H1 (cell line): ENCODE measurements around the gene ZNF618. TPM values are rescaled to one million over a fixed set of nuclear protein-coding genes. Genes with fewer than 3 reads are reported as not detected.

Source experiments
- CTCF ChIA-PET: fragments of 300-600 bp; sonication (Branson Sonifier 250); formaldehyde crosslinking; loops from one replicate; lab custom pipeline; 2021; ENCODE audit not compliant: partially characterized antibody; lab: Charles Lee
- POLR2A ChIA-PET: fragments of 300-600 bp; sonication (Branson Sonifier 250); formaldehyde crosslinking; loops from one replicate; lab custom pipeline; 2021; ENCODE audit warnings: inconsistent platforms; ENCODE audit not compliant: partially characterized antibody; lab: Charles Lee
- DNase-seq, 2 experiments: peaks; one replicate each; pipeline versions ENCODE4 v3.0.0 to v3.0.0-alpha.2; 2010 to 2022; ENCODE audit warnings: low spot score in 2 of 2, low read depth in 1 of 2, mixed read lengths in 1 of 2
- FAIRE-seq: peaks from 2 replicates; lab custom pipeline; 2011; peaks lifted over from hg19 to GRCh38; lab: Jason Lieb, UNC
- H2AFZ ChIP-seq: 2 replicates; pipeline ENCODE4 v1.8.1; 2012; ENCODE audit warnings: low read length, inconsistent platforms
- H2AK5ac ChIP-seq: 2 replicates; pipeline ENCODE4 v1.6.1; 2013; ENCODE audit warnings: low read depth, low read length
- H2BK120ac ChIP-seq: replicated peaks from 2 replicates; pipeline ENCODE3; 2013; ENCODE audit warnings: low read depth, low read length, inconsistent platforms
- H2BK12ac ChIP-seq: 2 replicates; pipeline ENCODE4 v1.6.1; 2013; ENCODE audit warnings: low read depth, low read length
- H2BK15ac ChIP-seq: 2 replicates; pipeline ENCODE4 v1.6.1; 2013; ENCODE audit warnings: low read length
- H2BK20ac ChIP-seq: 2 replicates; pipeline ENCODE4 v1.6.1; 2013; ENCODE audit warnings: low read length
- H2BK5ac ChIP-seq: 2 replicates; pipeline ENCODE4 v1.6.1; 2013; ENCODE audit warnings: low read depth, low read length
- H3K14ac ChIP-seq: 2 replicates; pipeline ENCODE4 v1.6.1; 2013; ENCODE audit warnings: inconsistent platforms; ENCODE audit not compliant: insufficient read length
- H3K18ac ChIP-seq: 2 replicates; pipeline ENCODE4 v1.6.1; 2013; ENCODE audit warnings: low read length; ENCODE audit errors: extremely low read depth
- H3K23ac ChIP-seq: 2 replicates; pipeline ENCODE4 v1.6.1; 2013; ENCODE audit warnings: inconsistent platforms; ENCODE audit not compliant: insufficient read length
- H3K23me2 ChIP-seq: 2 replicates; pipeline ENCODE4 v1.6.1; 2013; ENCODE audit warnings: low read depth, low read length
- H3K27ac ChIP-seq: 2 replicates; pipeline ENCODE4 v1.6.1; 2011; ENCODE audit warnings: low read depth, low read length, inconsistent platforms
- H3K27me3 ChIP-seq, 4 experiments: replicated peaks in 1 of 4; 1 replicate in 1 of 4; 2 replicates in 3 of 4; pipeline versions ENCODE4 v1.6.1 to v1.8.1; 2011 to 2013; ENCODE audit warnings: low read length in 3 of 4, mild to moderate bottlenecking in 3 of 4, inconsistent platforms in 2 of 4, mixed read lengths in 2 of 4, moderate library complexity in 1 of 4; ENCODE audit not compliant: control insufficient read depth in 3 of 4, insufficient read depth in 3 of 4; ENCODE audit errors: extremely low read depth in 1 of 4
- H3K36me3 ChIP-seq, 4 experiments: 2 replicates each; pipeline versions ENCODE4 v1.6.1 to v1.8.1; 2011 to 2013; ENCODE audit warnings: mild to moderate bottlenecking in 4 of 4, low read length in 3 of 4, moderate library complexity in 2 of 4, control low read depth in 1 of 4, inconsistent platforms in 1 of 4; ENCODE audit not compliant: insufficient read depth in 4 of 4, control insufficient read depth in 2 of 4
- H3K4ac ChIP-seq: replicated peaks from 2 replicates; pipeline ENCODE3; 2013; ENCODE audit warnings: low read length, low read depth, mixed read lengths, inconsistent platforms; ENCODE audit not compliant: insufficient read length
- H3K4me1 ChIP-seq, 4 experiments: replicated peaks in 1 of 4; 1 replicate in 1 of 4; 2 replicates in 3 of 4; pipeline versions ENCODE4 v1.6.1 to v1.8.1; 2011 to 2013; ENCODE audit warnings: low read length in 3 of 4, inconsistent platforms in 2 of 4, mixed read lengths in 1 of 4; ENCODE audit not compliant: insufficient read depth in 4 of 4, control insufficient read depth in 3 of 4
- H3K4me2 ChIP-seq, 2 experiments: 2 replicates each; pipeline versions ENCODE4 v1.6.1 to v1.8.1; 2011 to 2013; ENCODE audit warnings: low read depth in 2 of 2, low read length in 2 of 2, control low read depth in 1 of 2, inconsistent platforms in 1 of 2, mild to moderate bottlenecking in 1 of 2; ENCODE audit not compliant: insufficient read depth in 1 of 2
- H3K4me3 ChIP-seq, 4 experiments: fragments of 200-600, 300-600 bp in 1 of 4; sonication (generic), shearing (Covaris generic), sonication (Bioruptor Twin) in 1 of 4; 2 replicates each; pipeline versions ENCODE4 v1.5.1 to v1.8.1; 2011 to 2016; ENCODE audit warnings: low read length in 4 of 4, low read depth in 3 of 4, control low read depth in 2 of 4, inconsistent platforms in 2 of 4, mild to moderate bottlenecking in 2 of 4, mixed read lengths in 1 of 4, moderate library complexity in 1 of 4; ENCODE audit not compliant: insufficient read depth in 2 of 4; ENCODE audit errors: extremely low read depth in 1 of 4
- H3K56ac ChIP-seq: replicated peaks from 2 replicates; pipeline ENCODE3; 2013; ENCODE audit warnings: low read depth, mild to moderate bottlenecking, mixed read lengths, low read length, inconsistent platforms; ENCODE audit not compliant: insufficient read length
- H3K79me1 ChIP-seq: 2 replicates; pipeline ENCODE4 v1.6.1; 2013; ENCODE audit warnings: low read depth, low read length, control low read depth
- H3K79me2 ChIP-seq, 2 experiments: 2 replicates each; pipeline versions ENCODE4 v1.6.1 to v1.8.1; 2012 to 2013; ENCODE audit warnings: low read length in 2 of 2, mild to moderate bottlenecking in 2 of 2, inconsistent platforms in 1 of 2; ENCODE audit not compliant: insufficient read depth in 2 of 2, control insufficient read depth in 1 of 2
- H3K9ac ChIP-seq, 4 experiments: replicated peaks in 1 of 4; 1 replicate in 1 of 4; 2 replicates in 3 of 4; pipeline versions ENCODE4 v1.6.1 to v1.8.1; 2011 to 2013; ENCODE audit warnings: low read depth in 3 of 4, low read length in 3 of 4, control low read depth in 2 of 4, mild to moderate bottlenecking in 2 of 4, moderate library complexity in 2 of 4, inconsistent platforms in 1 of 4; ENCODE audit errors: extremely low read depth in 1 of 4
- H3K9me3 ChIP-seq, 2 experiments: 2 replicates each; pipeline versions ENCODE4 v1.6.1 to v1.8.1; 2012 to 2013; ENCODE audit warnings: mild to moderate bottlenecking in 2 of 2, moderate library complexity in 2 of 2, control low read depth in 1 of 2, inconsistent platforms in 1 of 2, low read depth in 1 of 2, low read length in 1 of 2, mixed read lengths in 1 of 2; ENCODE audit not compliant: insufficient read depth in 2 of 2
- H4K20me1 ChIP-seq, 2 experiments: replicated peaks in 1 of 2; 2 replicates each; pipeline versions ENCODE3 to v1.8.1; 2011 to 2013; ENCODE audit warnings: inconsistent platforms in 2 of 2, low read length in 2 of 2, mild to moderate bottlenecking in 1 of 2; ENCODE audit not compliant: insufficient read depth in 2 of 2, control insufficient read depth in 1 of 2
- H4K5ac ChIP-seq: 2 replicates; pipeline ENCODE4 v1.6.1; 2013; ENCODE audit warnings: low read length, low read depth, mixed read lengths, inconsistent platforms; ENCODE audit not compliant: insufficient read length
- H4K8ac ChIP-seq: 2 replicates; pipeline ENCODE4 v1.8.0; 2013; ENCODE audit warnings: mild to moderate bottlenecking, moderate library complexity, low read length, inconsistent platforms; ENCODE audit not compliant: insufficient read depth; ENCODE audit errors: extremely low read depth
- H4K91ac ChIP-seq: replicated peaks from 2 replicates; pipeline ENCODE3; 2013; ENCODE audit warnings: low read length, mixed read lengths, inconsistent platforms; ENCODE audit not compliant: insufficient read length
- ASH2L ChIP-seq: fragments of 200-600, 300-600 bp; sonication (generic); IDR thresholded peaks from one replicate; pipeline ENCODE4 v1.7.1; 2017; ENCODE audit warnings: low read length
- ATF3 ChIP-seq: IDR thresholded peaks from 2 replicates; pipeline ENCODE4 v1.6.1; 2011; ENCODE audit warnings: low read depth, mild to moderate bottlenecking, low read length; ENCODE audit not compliant: insufficient read depth
- CHD1 ChIP-seq: IDR thresholded peaks from 2 replicates; pipeline ENCODE4 v1.6.1; 2012; ENCODE audit warnings: low read depth, low read length, improper control_type of control experiment
- E2F6 ChIP-seq: IDR thresholded peaks from 2 replicates; pipeline ENCODE4 v1.6.1; 2012; ENCODE audit warnings: inconsistent platforms
- EP300 ChIP-seq, 2 experiments: IDR thresholded peaks; 1 replicate in 1 of 2; 2 replicates in 1 of 2; pipeline ENCODE4 v1.6.1; 2011 to 2012; ENCODE audit warnings: low read depth in 2 of 2, low read length in 2 of 2, mild to moderate bottlenecking in 2 of 2, borderline replicate concordance in 1 of 2, inconsistent platforms in 1 of 2, moderate library complexity in 1 of 2
- GTF2F1 ChIP-seq: IDR thresholded peaks from 2 replicates; pipeline ENCODE4 v1.6.1; 2012; ENCODE audit warnings: low read depth, low read length, improper control_type of control experiment, borderline replicate concordance
- MAFK ChIP-seq: IDR thresholded peaks from 2 replicates; pipeline ENCODE4 v1.6.1; 2012; ENCODE audit warnings: low read depth, mild to moderate bottlenecking, improper control_type of control experiment, low read length
- NANOG ChIP-seq: IDR thresholded peaks from 2 replicates; pipeline ENCODE4 v1.6.1; 2011; ENCODE audit warnings: low read length, low read depth, mild to moderate bottlenecking, inconsistent platforms; ENCODE audit not compliant: insufficient read depth, poor library complexity, severe bottlenecking
- RFX5 ChIP-seq: IDR thresholded peaks from 2 replicates; pipeline ENCODE4 v1.6.1; 2011; ENCODE audit warnings: low read depth, low read length, improper control_type of control experiment, borderline replicate concordance
- SIX5 ChIP-seq: IDR thresholded peaks from 2 replicates; pipeline ENCODE4 v1.6.1; 2011; ENCODE audit warnings: mild to moderate bottlenecking, low read depth, low read length
- SP2 ChIP-seq: IDR thresholded peaks from 2 replicates; pipeline ENCODE4 v1.6.1; 2012; ENCODE audit warnings: mild to moderate bottlenecking, low read length, inconsistent platforms
- YY1 ChIP-seq: IDR thresholded peaks from 2 replicates; pipeline ENCODE4 v1.6.1; 2011; ENCODE audit warnings: low read depth, mild to moderate bottlenecking, low read length
- ZNF274 ChIP-seq: IDR thresholded peaks from 2 replicates; pipeline ENCODE4 v1.7.0; 2012; ENCODE audit warnings: low read length, borderline replicate concordance; ENCODE audit errors: extremely low read depth
- WGBS, 2 experiments: shearing (Covaris generic) in 1 of 2; methylation state at CpG; one replicate each; pipeline versions ENCODE4 v1.1.6 to v1.1.7; 2013 to 2015; ENCODE audit warnings: low lambda C conversion rate in 2 of 2, mixed read lengths in 2 of 2, inconsistent platforms in 1 of 2, low coverage in 1 of 2, missing lambda C conversion rate in 1 of 2; ENCODE audit not compliant: insufficient replicate concordance in 2 of 2, insufficient coverage in 1 of 2, insufficient read length in 1 of 2; ENCODE audit errors: extremely low coverage in 1 of 2, missing lambda C conversion rate in 1 of 2; 5-methylcytosine and 5-hydroxymethylcytosine counted together
- polyA plus RNA-seq, 7 experiments: library from polyadenylated mRNA; depleted of rRNA in 3 of 7; stranded (reverse) in 5 of 7; unstranded in 2 of 7; fragments of >200 nt in 5 of 7; fragments of 200-250 nt in 2 of 7; gene quantifications; 1 replicate in 5 of 7; 2 replicates in 1 of 7; 4 replicates in 1 of 7; pipeline versions ENCODE4 v1.2.1 to v1.2.3, GENCODE V29; 2011 to 2013; ENCODE audit warnings: missing spikeins in 2 of 7, mixed read lengths in 2 of 7
- total RNA-seq: library from RNA; stranded (reverse); fragmentation: NEBNext Ultra II Directional; extraction: Animal tissue kit (Norgen Biotek cat#: 25700); gene quantifications from 2 replicates; pipeline ENCODE4 v1.2.1, GENCODE V29; 2021

The ZNF618 gene
- total and polyA plus RNA-seq, 2 of the 8 experiments (the other 6 are each of a cell fraction or from before 2014, with no cell fraction given), result 9.6 to 28.5 TPM

GRCh38 chr9:113912816-113913215 lies 36.7 kb downstream of the ZNF618 start:
- Histone ChIP-seq H3K4ac (no peak overlapping the region), H3K36me3 (no peaks in the 10 kb centered on the region), H2BK15ac (no peak overlapping the region), H2AK5ac (no peak overlapping the region), H2AFZ (no peak overlapping the region), H3K79me2 (peaks cover 0 to 19% of the 10 kb centered on the region in 2 experiments; a peak in 1 of 4 replicates), H3K9me3 (no peaks in the 10 kb centered on the region), H2BK12ac (no peak overlapping the region), H3K56ac (no peak overlapping the region), H3K79me1 (peaks cover 7% of the 10 kb centered on the region; the same call in 1 of the 2 replicates), H2BK5ac (no peak overlapping the region), H3K18ac (no peak overlapping the region), H4K20me1 (peaks cover 0 to 3% of the 10 kb centered on the region in 2 experiments), H3K27ac (no peak overlapping the region), H3K27me3 (no peaks in the 10 kb centered on the region), H3K4me3 (no peak overlapping the region), H2BK20ac (no peak overlapping the region), H3K23ac (no peak overlapping the region), H3K23me2 (no peaks in the 10 kb centered on the region; the same call in 1 of the 2 replicates), H4K5ac (no peak overlapping the region), H4K91ac (no peak overlapping the region), H4K8ac (no peak overlapping the region), H3K14ac (no peak overlapping the region), H3K9ac (no peak overlapping the region), H2BK120ac (no peak overlapping the region), H3K4me1 (peaks cover 0 to 2% (median under 1%) of the 10 kb centered on the region in 4 experiments; a peak in 1 of 7 replicates), H3K4me2 (no peak overlapping the region)
- ChIA-PET POLR2A (interaction anchor here (0.6 kb wide), 1 partner anchor 103 kb away, joined by 3 read pairs; no protein-coding TSS in a partner anchor), CTCF (interaction anchor here (0.7 to 1.1 kb wide), 3 partner anchors 22 to 36 kb away, joined by 3 read pairs; no protein-coding TSS in a partner anchor)
- DNase-seq (peak in 1 of 2 experiments; percentile 23), FAIRE-seq (no peak)
- WGBS, 2 experiments, result 87% methylated on average over 8 of the region's 8 CpGs; no CpG with 5 or more reads in 1 of the 2 experiments
- TF ChIP-seq ZNF274, result no peak
- TF ChIP-seq E2F6, result no peak
- no peak for TF ChIP-seq EP300 (IDR thresholded peaks at IDR 0.05; ENCODE audit: borderline replicate concordance in 1 of 2, low read depth in 2 of 2, low read length in 2 of 2)
- no peak for TF ChIP-seq CHD1
- TF ChIP-seq SIX5, result no peak
- TF ChIP-seq RFX5, result no peak
- TF ChIP-seq GTF2F1, result no peak
- TF ChIP-seq SP2, result no peak
- no peak for TF ChIP-seq NANOG
- no peak for TF ChIP-seq ATF3
- TF ChIP-seq ASH2L, result no peak
- TF ChIP-seq MAFK, result no peak
- no peak for TF ChIP-seq YY1
